AG04449 (cell line): ENCODE results near the gene PIGL.
"Not testable (repeated sequence)": the region's sequence is repeated elsewhere in the genome, so short reads cannot be mapped to it uniquely, and the experiment has no call there.

Source experiments
- CTCF ChIA-PET: fragments of 350-600 bp; formaldehyde crosslinking; extraction: SDS; loops from one replicate; lab custom pipeline; 2021; ENCODE audit warnings: antibody characterized with exemption; lab: Yijun Ruan, JAX
- POLR2A ChIA-PET: fragments of 400-600, 350-600 bp; formaldehyde crosslinking; extraction: SDS; loops from one replicate; lab custom pipeline; 2020; ENCODE audit warnings: antibody characterized with exemption, inconsistent platforms; lab: Yijun Ruan, JAX
- DNase-seq: peaks from one replicate; pipeline ENCODE4 v3.0.0-alpha.2; 2010; ENCODE audit warnings: low read depth, low spot score
- H3K4me3 ChIP-seq: 2 replicates; pipeline ENCODE4 v1.5.1; 2011; ENCODE audit warnings: low read depth, mild to moderate bottlenecking, control low read depth, low read length
- CTCF ChIP-seq: IDR thresholded peaks from one replicate; pipeline ENCODE4 v1.5.1; 2011; ENCODE audit warnings: mild to moderate bottlenecking, moderate library complexity, low read length, control low read depth, inconsistent platforms; ENCODE audit not compliant: insufficient read depth; ENCODE audit errors: missing control alignments

PIGL gene

GRCh38 chr17:16190703-16191360 is 26.2 kb upstream of the PIGL start:
- CTCF ChIA-PET = interaction anchor here (1.1 to 1.2 kb wide), 2 partner anchors 37 to 114 kb away, joined by 3 read pairs; no protein-coding TSS in a partner anchor
- TF ChIP-seq CTCF = no peak
- DNase-seq = no peak
- no peak overlapping the region for H3K4me3 ChIP-seq
- POLR2A ChIA-PET = no interaction called here

- no peak overlapping the region for H3K4me3 ChIP-seq
- POLR2A ChIA-PET = no interaction called here
- no peak for TF ChIP-seq CTCF
- CTCF ChIA-PET = interaction anchor here (1.0 to 1.3 kb wide), 3 partner anchors 24 to 174 kb away, joined by 3 read pairs; partner anchors contain the start of gene NCOR1
- no peak for DNase-seq
Observed at GRCh38 chr17:16191604-16192003, 25.4 kb upstream of the PIGL start.

GRCh38 chr17:16194307-16194835 is 22.6 kb upstream of the PIGL start:
- POLR2A ChIA-PET, DNase-seq, CTCF ChIA-PET, H3K4me3 ChIP-seq: not testable (repeated sequence)

GRCh38 chr17:16197276-16197675 is 19.7 kb upstream of the PIGL start:
- no peak for TF ChIP-seq CTCF
- H3K4me3 ChIP-seq = no peak overlapping the region
- ChIA-PET CTCF (no interaction called here), POLR2A (no interaction called here)
- DNase-seq = no peak

GRCh38 chr17:16199093-16199492 is 17.9 kb upstream of the PIGL start:
- no peak for TF ChIP-seq CTCF
- CTCF ChIA-PET = no interaction called here
- no peak overlapping the region for H3K4me3 ChIP-seq
- no peak for DNase-seq
- POLR2A ChIA-PET = no interaction called here

DNA sequence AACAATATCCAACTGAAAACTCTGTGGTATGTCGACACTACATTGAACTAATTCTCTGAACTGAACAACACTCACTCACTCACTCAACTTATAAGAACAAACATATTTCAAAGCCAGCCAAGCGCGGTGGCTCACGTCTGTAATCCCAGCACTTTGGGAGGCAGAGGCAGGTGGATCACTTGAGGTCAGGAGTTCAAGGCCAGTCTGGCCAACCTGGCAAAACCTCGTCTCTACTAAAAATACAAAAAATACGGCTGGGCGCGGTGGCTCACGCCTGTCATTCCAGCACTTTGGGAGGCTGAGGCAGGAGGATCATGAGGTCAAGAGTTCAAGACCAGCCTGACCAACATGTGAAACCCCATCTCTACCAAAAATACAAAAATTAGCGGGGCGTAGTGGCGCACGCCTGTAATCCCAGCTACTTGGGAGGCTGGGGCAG is 15.3 kb upstream of the PIGL start:
- H3K4me3 ChIP-seq, DNase-seq, CTCF ChIA-PET, POLR2A ChIA-PET: not testable (repeated sequence)

DNA sequence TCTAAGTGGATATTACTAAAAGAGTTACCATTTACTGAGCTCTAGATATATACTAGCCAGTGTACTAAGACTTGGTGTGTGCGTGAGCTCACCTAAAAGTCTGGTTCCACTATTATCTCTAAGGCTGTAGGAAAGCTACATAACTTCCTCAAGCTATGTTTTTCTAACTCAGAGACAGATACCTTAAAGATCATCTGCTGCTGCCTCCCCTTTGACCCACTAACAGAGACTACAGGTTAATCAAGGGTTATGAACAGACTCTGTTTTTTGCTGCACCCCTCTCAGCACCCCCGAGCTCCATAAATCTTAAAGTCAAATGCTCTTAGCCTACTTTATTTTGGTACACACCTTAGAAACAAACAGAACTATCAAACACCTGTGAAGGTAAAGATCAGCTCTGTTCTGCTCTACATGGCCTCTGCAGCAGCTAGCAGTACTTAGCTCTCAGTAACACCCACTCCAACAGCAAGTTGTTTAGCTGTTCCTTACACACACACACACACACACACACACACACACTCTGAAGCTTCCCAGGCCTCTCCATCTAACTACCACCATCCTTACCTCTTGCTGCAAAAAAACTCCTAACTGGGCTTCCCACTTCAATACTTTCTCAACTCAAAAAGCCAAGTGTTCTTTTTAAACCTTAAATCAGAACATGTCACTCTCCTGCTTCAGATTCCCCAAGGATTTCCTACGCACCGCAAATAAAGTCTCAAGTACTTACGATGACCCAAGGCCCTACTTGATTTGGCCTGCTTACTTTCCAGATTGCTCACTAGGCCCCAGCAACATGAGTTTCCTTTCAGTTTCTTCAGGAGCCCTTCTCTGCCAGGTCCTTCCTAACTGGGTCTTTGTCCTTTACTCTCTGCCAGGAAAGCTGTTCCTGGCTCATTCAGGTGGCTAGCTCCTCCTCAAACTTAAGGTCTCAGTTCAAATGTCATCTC is 14.2 kb upstream of the PIGL start:
- CTCF ChIA-PET = interaction anchor here (0.7 kb wide), 1 partner anchor 11 kb away, joined by 3 read pairs; no protein-coding TSS in a partner anchor
- H3K4me3 ChIP-seq, DNase-seq, POLR2A ChIA-PET: not testable (repeated sequence)

GRCh38 chr17:16204763-16205162 is 12.2 kb upstream of the PIGL start:
- POLR2A ChIA-PET, DNase-seq, H3K4me3 ChIP-seq: not testable (repeated sequence)
- CTCF ChIA-PET = interaction anchor here (1.6 kb wide), 1 partner anchor 10 kb away, joined by 3 read pairs; the partner anchor contains the start of gene NCOR1
